Activated CD8-positive, alpha-beta memory T cell treated with anti-CD3 and anti-CD28 coated beads for 1 hour (primary cell): ENCODE data around the gene DDX42.

Source experiments
- DNase-seq, 2 donors: peaks; one replicate each; pipeline ENCODE4 v3.0.0-alpha.2; 2020; ENCODE audit warnings: low read depth in 1 of 2; ENCODE audit errors: extremely low read depth in 1 of 2

DDX42 gene, protein sequence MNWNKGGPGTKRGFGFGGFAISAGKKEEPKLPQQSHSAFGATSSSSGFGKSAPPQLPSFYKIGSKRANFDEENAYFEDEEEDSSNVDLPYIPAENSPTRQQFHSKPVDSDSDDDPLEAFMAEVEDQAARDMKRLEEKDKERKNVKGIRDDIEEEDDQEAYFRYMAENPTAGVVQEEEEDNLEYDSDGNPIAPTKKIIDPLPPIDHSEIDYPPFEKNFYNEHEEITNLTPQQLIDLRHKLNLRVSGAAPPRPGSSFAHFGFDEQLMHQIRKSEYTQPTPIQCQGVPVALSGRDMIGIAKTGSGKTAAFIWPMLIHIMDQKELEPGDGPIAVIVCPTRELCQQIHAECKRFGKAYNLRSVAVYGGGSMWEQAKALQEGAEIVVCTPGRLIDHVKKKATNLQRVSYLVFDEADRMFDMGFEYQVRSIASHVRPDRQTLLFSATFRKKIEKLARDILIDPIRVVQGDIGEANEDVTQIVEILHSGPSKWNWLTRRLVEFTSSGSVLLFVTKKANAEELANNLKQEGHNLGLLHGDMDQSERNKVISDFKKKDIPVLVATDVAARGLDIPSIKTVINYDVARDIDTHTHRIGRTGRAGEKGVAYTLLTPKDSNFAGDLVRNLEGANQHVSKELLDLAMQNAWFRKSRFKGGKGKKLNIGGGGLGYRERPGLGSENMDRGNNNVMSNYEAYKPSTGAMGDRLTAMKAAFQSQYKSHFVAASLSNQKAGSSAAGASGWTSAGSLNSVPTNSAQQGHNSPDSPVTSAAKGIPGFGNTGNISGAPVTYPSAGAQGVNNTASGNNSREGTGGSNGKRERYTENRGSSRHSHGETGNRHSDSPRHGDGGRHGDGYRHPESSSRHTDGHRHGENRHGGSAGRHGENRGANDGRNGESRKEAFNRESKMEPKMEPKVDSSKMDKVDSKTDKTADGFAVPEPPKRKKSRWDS

DNA sequence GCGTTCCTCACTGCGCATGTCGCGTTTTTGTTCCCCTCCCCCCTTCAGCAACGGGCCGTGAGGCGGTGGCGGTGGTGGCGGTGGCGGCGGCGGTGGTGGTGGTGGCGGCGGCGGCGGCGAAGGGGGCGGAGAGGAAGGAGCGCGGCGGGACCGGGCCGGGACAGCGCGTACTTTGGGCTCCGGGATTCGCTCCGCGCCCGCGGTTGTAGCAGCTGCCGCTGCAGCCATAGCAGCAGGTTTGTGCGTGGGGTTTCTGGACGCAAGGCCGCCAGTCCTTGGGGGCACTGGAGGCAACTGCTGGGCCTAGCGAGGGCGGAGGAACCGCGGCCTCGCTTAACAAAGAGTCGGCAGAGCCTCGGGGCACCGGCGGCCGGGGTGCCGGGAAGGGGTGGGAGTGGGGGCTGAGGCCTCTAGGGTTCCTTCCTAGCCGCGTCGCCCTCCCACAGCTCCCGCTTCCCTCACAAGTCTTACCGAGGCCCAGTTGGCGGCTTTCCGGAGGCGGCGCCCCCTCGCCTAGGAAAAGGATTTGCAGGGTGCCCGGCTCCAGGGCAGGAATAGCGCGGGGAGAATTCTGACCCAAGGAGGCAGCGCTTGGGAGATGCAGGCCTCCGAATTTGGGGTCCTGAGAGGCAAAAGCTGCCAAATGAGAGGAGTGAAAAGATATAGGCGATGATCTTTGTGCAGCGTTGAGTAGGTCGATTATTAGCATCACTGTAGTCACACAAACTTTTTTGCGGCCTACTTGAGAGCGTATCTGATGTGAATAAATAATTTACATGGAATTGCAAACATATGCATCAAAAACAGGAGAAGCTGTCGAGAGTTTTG, at the start of gene DDX42:
Gene DDX42, plus strand, starts transcription at position 30 of the 828 bp plus-strand sequence. CDS start 12,880 bp downstream, outside the sequence.
- DNase-seq: peak; percentile 77 to 80

DNA sequence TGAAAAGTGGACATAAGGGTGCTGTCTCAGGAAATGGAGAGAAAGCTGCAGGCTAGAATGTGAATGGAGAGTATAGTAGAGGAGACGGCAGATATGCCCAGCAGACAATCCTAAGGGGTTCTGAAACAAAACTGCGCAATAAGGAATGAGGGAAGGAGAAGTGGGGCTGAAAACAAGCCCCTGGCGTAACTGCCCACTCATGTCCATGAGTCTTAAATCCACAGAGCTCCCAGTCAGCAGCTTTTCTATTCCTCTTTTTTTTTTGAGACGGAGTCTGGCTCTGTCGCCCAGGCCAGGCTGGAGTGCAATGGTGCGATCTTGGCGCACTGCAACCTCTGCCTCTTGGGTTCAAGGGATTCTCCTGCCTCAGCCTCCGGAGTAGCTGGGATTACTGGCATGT, 38.3 kb upstream of the DDX42 start:
- no peak for DNase-seq

DNA sequence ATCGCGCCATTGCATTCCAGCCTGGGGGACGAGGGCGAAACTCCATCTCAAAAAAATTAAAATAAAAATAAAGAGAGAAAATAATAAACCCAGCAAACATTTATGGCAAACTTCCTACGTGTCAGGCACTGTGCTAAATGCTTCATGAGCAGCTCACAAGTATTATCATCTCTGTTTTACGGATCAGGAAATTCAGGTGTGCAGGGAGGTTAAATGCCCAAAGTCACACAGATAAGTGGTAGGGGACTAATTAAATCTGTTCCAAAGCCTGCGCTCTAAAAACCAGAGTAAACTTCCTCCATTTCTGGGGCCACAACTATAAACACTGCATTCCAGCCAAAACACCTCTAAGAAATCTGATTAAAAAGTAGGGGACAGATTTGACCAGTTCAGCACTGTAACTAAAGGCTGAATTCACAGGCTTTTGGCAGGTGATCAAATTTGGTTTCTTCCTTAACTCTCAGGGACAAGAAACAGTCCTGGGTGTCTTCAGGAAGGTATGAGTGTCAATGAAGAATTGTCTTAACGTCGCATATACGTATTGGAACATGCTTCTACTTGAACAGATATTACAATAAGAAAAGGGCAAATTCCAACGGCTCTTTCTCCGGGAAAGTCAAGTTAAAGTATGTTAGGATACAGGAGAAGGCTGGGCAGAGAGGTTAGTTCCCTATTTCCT, 33.4 kb upstream of the DDX42 start:
- DNase-seq: no peak

DNA sequence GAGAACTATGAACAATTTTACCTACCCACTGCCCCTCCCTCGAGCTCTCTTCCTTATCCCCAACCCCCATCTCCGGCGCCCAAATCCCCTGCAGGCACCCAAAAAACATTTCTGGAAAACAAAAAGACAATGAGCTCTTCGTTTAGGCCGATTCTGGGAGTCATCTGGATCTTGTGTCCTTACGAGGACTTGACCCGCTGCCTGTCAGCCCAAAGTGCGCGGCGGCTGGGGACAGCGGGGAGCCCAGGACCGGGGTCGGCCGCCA, 32.9 kb upstream of the DDX42 start:
- DNase-seq: no peak

DNA sequence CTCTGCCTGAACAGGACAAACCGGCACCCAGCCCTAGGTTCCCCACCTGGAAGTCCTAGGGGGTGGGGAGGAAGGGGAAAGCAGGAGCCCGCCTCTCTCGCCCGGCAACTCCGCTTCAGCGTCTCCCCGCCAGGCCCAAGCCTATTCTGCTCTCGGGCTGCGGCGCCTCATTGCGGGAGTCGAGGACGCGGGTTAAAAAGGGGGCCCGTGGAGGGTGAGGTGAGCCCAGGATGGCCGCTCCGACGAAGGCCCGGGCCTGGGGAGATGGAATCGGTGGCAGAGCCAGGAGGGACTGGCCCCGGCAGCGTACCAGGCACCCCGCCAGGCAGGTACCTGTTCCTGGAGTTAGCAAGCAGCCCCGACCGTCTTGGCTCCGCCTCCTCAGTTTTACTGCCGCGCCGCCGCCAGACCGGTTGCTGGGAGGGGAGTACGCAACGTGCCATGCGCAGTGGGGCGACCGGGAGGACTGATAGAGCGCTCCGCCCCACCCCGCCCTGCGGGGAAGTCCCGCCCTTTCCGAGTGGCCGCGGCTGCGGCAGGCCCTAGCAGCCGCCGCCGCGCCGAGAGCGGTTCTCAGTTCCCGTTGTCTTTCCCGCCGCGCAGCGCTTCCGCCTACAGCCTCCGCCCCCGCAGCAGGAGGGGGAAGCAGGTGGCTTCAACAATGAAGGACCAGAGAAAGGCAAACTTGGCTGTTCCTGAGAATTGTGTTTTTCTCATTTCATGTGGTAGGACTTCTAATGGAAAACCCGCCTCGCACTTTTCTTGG, 32.4 kb upstream of the DDX42 start, which contains the start of gene STRADA:
Gene STRADA, minus strand, starts transcription at position 392 of the 766 bp plus-strand sequence. CDS start 13,430 bp downstream, outside the sequence.
- DNase-seq: peak; percentile 97 to 99

DNA sequence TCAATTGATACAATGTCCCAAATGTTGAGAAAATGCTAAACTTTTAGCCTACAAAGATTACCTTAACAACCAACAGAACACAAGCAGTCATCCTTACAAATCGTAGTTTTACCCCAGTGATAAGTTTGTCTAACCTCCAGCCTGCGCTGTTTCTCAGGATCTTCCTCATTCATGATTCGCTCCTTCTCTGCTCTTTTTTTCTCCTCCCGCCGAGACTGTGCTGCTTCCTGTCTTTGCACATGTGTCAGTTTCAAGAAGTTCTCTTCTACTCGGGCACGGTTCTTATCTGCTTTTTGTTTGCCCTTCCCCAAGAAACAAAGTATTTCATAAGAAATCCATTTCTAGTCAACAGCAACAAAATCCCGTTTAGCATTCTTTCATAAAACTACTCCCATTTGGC, 22.2 kb upstream of the DDX42 start:
- no peak for DNase-seq

DNA sequence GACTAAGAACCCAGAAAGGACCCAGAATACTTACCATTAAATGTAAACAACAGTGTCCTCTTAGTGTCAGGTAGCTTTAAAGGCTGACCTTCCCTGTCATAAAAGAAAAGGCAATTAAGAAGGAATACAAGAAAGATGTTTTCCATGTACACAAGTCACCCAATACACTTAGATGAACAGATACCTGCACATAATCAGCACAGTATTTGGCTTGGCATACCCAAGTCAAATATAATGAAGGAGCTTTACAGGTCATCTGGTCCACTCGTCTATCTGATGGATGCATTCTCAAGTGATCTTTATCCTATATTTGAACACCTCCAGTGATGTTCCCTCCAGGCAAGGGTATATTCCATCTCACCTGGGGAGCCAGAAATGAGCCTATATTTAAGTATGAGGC, 21.3 kb upstream of the DDX42 start:
- DNase-seq: no peak

DNA sequence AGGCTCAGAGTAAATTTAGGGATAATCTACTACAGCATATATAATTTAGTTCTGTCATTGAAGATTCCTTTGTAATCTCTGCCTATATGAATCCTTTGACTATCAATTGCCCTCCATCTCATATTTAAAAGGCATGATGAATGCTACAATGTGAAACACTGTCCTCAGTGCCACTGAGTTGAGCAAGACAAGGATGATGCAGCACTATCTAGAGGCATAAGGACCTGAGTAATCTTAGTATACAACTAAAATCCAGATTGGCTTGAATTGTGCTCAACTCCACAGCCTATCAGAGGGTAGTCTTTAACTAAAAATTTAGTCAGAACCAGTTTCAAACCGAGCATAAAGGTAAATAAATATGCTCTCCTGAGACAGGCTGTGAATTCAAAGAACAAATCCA, 20.8 kb upstream of the DDX42 start:
- no peak for DNase-seq

DNA sequence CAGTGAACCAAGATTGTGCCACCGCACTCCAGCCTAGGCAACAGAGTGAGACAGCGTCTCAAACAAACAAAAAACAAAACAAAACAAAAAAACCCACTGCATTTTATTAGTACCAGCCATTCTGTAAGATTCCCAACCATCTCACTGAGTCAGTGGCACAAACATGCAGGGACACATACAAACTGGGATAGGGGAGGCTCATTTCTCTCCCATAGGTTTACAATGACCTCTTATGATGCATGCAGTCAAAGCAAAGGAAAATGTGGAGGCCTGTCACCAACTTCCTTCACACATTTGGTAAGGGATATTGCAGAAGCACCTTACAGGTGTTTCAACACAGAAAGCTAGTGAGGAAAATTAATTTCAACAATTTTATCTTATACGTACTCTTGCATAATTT, 19.9 kb upstream of the DDX42 start:
- no peak for DNase-seq

DNA sequence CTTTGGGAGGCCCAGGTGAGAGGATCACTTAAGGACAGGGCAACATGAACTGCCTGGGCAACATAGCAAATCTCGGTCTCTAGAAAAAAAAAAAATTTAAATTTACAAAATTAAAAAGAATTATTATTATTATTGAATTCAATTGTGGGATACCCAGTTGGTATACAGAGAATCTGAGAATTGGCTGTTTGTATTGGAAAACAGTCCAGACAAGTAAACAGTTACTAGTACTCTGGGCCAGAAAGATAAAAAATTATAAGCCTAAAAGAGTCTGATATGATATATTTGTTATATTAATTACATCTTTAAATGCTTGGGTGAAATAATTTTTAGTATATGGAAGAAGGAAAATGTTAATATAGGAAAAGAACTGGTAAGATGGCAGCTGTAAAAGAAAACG, 15.5 kb upstream of the DDX42 start:
- no peak for DNase-seq

DNA sequence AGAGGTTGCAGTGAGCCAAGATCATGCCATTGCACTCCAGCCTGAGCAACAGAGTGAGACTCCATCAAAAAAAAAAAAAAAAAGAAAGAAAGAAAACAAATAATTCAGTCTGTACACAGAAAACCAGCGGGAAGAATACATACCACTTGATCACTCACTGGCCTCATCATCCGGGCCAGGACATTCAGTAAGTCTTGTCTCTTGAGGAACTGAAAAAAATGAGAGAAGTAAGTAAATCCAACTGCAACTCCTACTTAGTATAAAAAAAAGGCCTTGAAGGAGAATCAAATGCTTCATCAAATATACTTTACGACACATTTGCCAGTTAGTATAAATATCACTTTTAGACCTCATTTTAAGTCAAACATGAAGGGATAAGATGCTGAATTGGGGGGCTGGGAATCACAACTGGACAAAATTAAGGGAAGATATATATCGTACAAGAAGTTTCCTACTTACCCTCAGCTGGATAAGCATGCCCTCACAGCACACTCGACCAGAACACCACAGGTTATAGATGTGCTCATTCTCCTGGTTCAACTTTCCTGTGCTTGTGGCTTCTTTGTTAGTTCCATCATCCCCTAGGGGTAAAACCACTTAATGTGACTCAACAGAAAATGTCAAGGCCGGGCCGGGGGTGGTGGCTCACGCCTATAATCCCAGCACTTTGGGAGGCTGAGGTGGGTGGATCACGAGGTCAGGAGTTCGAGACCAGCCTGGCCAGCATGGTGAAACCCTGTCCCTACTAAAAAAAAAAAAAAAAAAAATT, 13.0 kb upstream of the DDX42 start:
- DNase-seq: no peak

DNA sequence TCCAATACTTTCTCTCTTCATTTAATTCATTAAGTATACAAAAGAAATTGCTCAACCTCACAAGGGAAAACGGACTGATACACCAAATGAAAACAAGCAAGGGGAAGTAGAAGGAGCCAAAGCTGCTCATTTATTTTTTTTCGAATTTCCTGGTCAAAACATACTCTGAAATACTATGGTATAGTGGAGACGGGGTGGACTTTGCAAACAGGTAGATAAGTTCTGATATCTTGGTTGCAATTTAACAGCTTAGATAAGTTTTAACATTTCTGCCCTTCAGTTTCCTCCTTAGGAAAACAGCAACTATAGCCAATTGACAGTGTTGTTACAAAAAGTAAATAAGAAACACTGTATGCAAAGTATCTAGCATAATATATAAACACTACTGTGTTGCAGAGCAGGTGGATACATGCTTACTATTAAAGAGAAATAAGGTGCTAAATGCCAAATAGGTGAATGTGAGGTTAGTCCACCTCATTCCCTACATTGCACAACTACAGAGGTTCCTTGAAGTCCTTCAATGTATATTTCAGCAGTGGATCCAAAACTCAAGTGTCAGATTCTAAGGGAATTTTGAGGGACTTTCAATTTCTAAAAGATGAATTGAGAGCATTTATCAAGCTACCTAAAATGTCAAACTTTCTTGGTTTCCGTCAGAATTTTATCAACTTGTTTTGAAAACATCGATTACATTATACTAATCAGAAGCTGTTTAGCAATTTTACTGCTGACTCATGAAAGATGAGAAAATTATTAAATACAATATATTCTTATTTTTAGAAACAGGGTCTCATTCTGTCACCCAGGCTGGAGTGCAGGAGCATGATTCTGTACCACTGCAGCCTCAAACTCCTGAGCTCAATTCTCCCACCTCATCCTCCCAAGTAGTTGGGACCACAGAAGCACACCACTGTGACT, 11.6 kb upstream of the DDX42 start:
- no peak for DNase-seq

DNA sequence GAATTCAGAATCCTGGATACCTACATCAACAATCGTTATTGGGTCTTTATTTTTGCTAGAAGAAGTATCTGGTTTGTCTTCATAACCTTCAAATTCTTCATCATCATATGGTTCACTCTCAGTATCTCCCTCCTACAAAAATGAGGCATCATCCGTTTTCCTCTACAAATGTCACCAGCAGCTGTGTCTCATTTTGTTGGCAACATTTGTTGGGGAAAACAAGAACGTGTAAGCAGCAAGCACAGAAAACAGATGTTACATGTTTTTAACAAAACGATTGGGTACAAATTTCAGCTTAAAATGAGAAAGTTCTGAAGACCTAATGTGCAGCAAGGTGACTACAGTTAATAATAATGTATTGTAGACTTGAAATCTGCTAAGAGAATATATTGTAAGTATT, 9.3 kb upstream of the DDX42 start:
- no peak for DNase-seq

DNA sequence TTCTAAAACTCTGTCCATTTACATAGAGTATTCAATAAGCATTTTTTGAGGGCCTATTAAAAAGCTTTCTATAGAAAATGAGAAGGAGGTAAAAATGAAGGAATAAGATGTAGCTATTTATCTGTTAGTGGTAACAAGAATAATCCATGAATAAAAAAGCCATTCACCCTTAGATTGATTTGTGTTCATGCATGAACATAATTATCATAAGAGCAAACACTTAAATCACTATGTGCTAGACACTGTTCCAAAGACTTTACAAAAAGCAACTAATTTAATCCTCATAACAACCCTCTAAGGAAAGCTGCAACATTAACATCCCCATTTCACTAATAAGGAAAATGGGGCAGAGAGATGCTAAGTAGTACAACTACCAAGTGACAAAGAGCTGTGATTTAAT, 7.2 kb upstream of the DDX42 start:
- no peak for DNase-seq

DNA sequence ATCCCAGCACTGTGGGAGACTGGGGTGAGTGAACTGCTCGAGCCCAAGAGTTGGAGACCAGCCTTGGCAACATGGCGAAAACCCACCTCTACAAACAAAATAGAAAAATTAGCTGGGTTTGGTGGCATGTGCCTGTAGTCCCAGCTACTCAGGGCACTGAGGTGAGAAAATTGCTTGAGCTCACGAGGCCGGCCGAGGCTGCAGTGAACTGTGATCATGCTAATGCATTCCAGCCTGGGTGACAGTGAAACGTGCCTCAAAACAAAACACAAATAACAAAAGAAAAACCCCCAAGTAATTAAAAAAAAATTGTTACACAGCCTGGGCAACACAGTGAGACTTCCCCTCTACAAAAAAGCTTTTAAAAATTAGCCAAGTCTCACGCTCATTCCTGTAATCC, 5.5 kb upstream of the DDX42 start:
- no peak for DNase-seq

DNA sequence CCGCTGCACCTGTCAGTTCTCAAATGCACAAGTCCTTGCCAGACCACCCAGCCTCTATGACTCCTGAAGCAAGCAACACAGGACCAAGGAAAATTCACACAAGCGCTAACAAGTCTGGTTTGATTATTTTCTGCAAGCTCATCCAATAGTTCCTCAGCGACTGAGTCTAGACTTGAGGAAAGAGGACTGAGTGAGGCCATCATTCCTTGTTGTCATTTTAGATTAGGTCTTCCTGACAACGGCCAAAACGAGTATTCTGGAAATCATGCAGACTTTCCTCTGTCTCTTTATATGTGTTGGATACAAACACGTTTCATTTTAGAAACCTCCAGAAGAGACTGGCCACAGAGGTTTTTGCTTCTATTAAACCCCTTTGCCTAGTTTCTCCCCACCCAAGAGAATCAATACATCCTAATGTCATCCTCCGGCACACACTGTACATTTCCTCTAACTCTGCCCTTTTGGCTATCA, 1.1 kb upstream of the DDX42 start:
- no peak for DNase-seq

DNA sequence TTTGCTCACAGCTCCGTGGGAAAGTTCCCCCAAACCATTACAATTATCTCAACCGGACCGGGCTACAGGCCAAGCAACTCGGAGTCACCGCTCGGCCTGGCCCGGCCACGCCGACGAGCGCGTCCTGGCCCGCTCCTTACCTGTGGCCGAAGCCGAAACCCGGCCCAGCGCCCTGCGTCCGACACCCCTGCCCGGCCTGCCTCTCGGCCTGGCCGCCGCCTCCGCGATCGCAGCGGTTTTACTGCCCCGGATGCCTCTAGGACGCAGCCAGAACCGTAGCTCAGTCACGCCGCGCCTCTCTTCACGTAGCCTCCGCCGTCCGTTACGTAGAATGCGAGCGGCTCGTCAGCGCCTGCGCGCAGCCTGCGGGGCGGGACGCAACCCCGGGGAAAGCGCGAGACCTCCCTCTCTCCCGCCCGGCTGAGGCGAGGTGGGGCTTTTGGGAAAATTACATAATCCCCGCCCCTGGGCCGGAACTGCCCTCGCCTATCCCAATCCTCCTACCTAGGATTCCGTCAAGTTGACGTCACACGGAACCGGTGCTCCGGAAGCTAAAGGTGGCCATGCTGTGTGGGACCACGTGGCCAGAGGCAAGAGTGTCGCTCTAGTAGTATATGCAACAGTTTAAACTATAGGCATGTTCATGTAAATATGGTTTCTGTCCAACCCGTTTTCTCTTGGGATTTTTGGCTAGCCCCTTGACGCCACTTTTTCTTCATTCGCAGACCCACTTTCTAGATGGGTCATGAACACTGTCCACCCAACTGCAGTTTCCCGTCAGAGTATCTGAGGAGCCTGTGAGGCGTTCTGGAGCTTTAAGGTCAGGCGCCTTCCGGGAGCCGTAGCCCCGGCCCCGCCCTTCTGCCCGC, 464 bp upstream of the DDX42 start, which contains the start of gene CCDC47:
Gene CCDC47, minus strand, starts transcription at position 326 of the 869 bp plus-strand sequence. CDS start 7,422 bp downstream, outside the sequence.
- DNase-seq: peak; percentile 94 to 96
